GM12874 (cell line): ENCODE data around the gene AQP12A.

Experiments
- TF ChIP-seq, protein P1 (sequence below): IDR thresholded peaks from 2 replicates; pipeline ENCODE4 v1.5.1; 2011; ENCODE audit warnings: low read depth, mild to moderate bottlenecking, control low read depth, low read length, moderate library complexity; ENCODE audit not compliant: insufficient read depth

The AQP12A gene

DNA sequence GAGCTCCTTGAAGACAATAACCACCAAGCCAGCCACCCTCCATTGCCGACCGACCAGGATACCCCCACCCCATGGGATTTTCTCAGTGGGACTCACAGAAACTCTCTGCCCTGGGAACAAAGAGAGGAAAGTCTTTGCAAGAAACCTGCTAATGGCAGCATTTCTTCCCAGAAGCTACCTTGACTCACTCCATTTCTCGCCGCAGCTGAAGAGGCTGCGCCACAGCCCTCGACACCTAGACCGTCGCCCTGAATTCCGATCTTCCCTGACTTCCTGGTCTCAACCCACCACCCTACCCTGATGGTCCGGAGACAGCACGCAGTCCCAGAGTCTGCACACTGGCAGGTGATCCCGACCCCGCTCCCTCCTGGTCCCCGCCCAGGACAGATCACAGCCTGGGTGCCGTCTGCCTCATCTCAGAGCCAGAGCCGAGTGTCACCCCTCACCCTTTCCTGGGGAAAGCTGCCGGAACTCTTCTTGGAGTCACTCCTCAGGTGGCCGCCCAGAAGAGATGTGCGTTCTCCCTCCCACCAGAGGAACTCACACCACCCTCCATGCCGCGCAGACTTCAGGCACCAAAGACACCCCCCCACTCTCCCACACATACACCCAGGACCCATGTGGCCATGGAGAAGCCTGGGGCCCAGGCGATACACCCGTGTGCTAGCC is 24.6 kb downstream of the AQP12A start:
- TF ChIP-seq, protein P1, sequence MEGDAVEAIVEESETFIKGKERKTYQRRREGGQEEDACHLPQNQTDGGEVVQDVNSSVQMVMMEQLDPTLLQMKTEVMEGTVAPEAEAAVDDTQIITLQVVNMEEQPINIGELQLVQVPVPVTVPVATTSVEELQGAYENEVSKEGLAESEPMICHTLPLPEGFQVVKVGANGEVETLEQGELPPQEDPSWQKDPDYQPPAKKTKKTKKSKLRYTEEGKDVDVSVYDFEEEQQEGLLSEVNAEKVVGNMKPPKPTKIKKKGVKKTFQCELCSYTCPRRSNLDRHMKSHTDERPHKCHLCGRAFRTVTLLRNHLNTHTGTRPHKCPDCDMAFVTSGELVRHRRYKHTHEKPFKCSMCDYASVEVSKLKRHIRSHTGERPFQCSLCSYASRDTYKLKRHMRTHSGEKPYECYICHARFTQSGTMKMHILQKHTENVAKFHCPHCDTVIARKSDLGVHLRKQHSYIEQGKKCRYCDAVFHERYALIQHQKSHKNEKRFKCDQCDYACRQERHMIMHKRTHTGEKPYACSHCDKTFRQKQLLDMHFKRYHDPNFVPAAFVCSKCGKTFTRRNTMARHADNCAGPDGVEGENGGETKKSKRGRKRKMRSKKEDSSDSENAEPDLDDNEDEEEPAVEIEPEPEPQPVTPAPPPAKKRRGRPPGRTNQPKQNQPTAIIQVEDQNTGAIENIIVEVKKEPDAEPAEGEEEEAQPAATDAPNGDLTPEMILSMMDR: no peak

DNA sequence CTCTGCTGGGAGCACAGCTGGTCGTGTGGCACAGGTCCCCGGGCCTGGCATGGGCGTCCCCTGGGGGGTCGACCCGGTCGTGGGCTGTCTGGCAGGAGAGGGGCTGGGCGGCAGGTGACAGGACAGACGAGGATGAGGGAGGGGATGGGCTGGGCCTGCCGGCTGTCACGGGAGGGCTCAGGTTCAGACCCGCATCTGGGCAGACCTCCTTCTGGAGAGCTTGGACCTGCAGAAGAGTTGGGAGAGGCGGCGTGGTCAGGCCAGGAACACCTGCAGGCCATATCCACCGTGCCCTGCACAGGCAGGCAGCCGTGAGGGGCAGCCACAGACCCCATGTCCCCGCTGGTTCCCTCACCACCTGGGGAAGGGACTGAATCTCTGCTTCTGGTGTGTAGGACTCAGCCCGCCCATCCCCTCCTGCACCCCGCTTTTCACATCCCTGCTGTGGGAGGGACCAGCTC is 25.5 kb downstream of the AQP12A start:
- TF ChIP-seq, protein P1: no peak

DNA sequence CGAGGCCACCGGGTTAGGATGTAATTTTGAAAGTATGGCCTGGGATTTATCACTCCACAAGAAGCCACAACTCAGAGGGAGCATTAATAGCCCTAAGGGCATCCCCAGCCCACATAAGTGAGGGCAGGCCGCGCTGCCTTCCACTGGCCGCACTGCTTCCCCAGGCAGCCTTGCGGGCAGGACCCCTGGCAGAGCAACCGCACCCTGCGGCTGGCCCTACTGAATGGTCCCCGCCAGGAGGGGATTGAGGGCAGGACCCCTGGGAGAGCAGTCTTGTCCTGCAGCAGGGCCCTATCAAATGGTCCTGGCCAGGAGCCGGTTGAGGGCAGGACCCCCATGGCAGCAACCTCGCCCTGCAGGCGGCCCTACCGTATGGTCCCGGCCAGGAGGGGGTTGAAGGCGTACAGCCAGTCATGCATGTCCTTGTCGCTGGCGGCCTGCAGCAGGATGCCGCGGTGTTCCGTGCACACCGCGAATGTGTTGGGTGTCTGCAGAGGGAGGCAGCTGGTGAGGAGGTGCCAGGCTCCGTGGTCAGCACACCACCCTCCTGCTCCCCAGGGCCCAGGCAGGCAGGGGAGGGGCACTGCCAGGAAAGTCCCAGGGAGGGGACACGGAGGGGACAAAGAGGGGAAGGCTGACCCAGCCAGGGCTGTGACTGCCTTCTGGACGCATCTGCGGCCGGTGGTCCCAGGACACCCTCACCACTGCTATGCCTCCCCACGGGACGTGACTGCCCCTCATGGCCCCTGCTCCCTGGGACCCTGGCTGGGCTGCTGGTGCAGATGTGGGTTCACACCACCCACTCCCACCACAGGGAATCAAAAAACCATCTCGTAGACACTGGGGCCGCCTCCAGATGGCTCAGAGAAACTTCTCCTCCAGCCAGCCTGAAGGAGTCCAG is 26.3 kb downstream of the AQP12A start:
- TF ChIP-seq, protein P1: no peak

DNA sequence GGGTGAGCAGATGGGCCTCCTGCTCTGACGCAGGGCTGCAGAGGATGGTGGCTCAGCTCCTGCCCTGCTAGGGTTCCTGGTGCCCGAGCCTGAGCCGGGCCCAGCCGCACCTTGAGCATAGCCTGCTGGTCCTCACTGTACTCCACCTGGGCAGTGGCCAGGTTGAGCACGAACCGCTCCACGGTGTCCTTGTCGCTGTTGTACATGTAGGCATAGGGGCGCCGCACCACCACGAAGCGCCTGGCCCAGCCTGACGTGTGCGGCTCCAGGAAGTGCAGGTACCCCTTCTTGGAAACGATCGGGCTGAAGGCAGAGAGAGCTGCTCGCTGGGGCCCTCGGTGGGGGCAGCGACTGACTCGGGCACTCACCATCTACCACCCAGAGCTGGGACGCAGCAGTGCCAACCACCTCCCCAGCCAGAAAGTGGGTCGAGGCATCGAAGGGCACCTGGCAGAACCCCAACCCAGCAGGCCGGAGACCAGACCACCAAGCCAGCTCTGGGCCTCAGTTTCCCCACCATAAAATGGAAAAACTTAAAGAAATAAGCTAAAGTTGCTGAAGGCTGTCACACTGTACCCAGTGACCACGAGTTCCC is 27.3 kb downstream of the AQP12A start:
- TF ChIP-seq, protein P1: no peak

DNA sequence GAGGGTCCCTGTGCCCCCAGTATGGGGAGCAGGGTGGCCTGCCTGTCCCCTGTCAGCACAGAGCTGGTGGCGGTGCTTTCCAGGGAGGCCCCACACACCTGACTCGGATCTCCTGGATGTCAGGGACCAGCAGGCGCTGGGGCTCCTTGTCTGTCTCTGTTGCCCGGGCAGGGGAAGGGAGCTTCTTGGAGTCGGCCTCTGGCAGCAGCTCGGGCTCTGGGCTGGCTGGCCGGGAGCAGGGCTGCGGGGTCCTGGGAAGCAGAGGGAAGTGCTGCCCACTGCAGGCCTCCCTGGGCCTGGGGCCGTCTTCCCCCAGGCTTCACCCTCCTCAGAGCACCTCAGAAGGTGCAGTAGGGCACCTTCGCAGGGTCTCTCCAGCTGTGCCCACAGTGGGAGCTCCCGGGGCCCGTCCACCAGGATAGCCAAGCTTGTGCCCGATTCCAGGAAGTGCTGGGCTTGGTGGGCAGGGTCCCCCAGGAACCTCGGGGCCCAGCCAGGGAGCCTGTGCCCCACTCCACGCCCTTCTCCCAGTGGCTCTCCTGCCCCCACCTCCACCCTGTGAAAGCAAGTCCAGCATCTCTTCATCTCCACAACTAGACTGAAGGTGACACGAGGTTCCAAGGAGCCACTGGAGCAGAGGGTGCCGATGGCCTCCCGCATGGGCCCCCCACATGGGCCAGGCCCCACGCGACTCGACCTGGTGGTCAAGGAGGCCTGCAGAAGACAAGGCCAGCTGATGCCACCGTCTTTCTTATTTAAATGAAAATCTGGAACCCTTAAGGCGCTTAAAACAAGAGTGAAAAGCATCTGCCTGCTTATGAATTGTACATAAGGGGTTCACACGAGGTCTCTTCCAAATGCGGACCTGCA is 28.2 kb downstream of the AQP12A start:
- TF ChIP-seq, protein P1: no peak

DNA sequence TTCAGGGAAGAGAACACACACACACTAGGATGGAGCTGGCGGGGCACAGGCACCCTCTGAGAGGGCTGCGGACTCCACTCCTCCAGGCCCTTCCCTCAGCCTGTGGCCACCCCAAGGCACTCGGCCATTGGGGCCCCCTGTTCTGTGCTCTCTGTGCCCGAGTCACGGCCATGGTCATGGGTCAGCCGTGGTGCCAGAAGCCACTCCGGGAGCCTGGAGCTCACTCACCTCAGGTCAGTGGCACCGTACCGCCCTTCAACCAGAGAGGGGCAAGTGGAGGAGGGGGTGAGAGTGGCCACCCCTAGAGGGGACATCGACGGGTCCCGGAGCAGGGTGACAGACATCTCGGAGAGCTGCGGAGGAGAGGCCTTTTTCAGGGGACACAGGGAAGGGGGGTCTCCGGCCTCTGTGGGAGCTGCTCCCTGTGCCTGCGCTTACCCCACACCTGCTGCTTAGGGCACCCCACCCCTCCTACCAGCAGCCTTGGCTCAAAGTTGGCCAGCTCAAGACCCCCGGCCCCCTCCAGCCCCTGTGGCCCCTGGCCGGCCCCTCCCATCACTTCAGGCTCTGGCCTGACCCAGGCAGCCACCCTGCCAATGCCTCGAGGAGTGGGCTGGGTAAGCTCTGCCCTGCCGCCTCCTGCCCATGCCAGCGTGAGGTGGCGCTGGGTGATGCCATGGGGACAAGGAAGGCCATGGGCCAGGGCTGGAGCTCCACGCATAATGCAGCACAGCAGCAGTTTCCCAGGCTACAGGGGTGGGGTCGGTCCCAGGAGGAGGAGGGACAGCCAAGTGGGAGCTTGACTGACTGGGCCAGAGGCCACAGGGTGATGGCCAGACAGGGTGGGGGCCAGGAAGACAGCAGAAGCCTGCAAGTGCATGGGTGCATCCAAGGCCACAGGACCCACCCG is 29.3 kb downstream of the AQP12A start:
- TF ChIP-seq, protein P1: no peak
